Small intestine (tissue), 7 donors: ENCODE data around the gene ALG1. TPM values are rescaled to one million over a fixed set of nuclear protein-coding genes. Genes with fewer than 3 reads are reported as not detected.

Experiments used
- DNase-seq, 2 donors: peaks; one replicate each; pipeline versions ENCODE4 v3.0.0 to v3.0.0-alpha.2; 2013
- FAIRE-seq: peaks from 2 replicates; lab custom pipeline; 2012; peaks lifted over from hg19 to GRCh38; lab: Jason Lieb, UNC
- H3K27ac ChIP-seq, 3 donors: one replicate each; pipeline ENCODE4 v1.5.1; 2013; ENCODE audit warnings: low read length in 2 of 3, mild to moderate bottlenecking in 2 of 3, control low read depth in 1 of 3, inconsistent platforms in 1 of 3, low read depth in 1 of 3, moderate library complexity in 1 of 3
- H3K27me3 ChIP-seq, 3 donors: one replicate each; pipeline ENCODE4 v1.6.1; 2013; ENCODE audit warnings: low read length in 3 of 3, inconsistent platforms in 1 of 3; ENCODE audit not compliant: control insufficient read depth in 3 of 3, insufficient read depth in 3 of 3
- H3K36me3 ChIP-seq, 3 donors: one replicate each; pipeline ENCODE4 v1.6.1; 2013; ENCODE audit warnings: low read length in 3 of 3, inconsistent platforms in 1 of 3, low read depth in 1 of 3, mild to moderate bottlenecking in 1 of 3, moderate library complexity in 1 of 3; ENCODE audit not compliant: control insufficient read depth in 3 of 3, insufficient read depth in 2 of 3
- H3K4me1 ChIP-seq, 3 donors: one replicate each; pipeline ENCODE4 v1.6.1; 2013; ENCODE audit warnings: low read length in 2 of 3, inconsistent platforms in 1 of 3, low read depth in 1 of 3, mild to moderate bottlenecking in 1 of 3, moderate library complexity in 1 of 3; ENCODE audit not compliant: control insufficient read depth in 3 of 3, insufficient read depth in 2 of 3
- H3K4me3 ChIP-seq, 3 donors: one replicate each; pipeline ENCODE4 v1.5.1; 2013; ENCODE audit warnings: low read length in 3 of 3, control low read depth in 1 of 3, inconsistent platforms in 1 of 3, low read depth in 1 of 3, mild to moderate bottlenecking in 1 of 3, moderate library complexity in 1 of 3
- H3K9me3 ChIP-seq, 2 donors: one replicate each; pipeline ENCODE4 v1.6.1; 2013; ENCODE audit warnings: low read depth in 1 of 2, low read length in 1 of 2; ENCODE audit not compliant: control insufficient read depth in 2 of 2, insufficient read depth in 1 of 2
- WGBS, 3 donors: extraction: QIAGEN DNeasy Blood & Tissue Kit; methylation state at CpG; one replicate each; pipeline ENCODE4 v1.1.7; 2013; 5-methylcytosine and 5-hydroxymethylcytosine counted together
- polyA plus RNA-seq, 4 donors: library from polyadenylated mRNA; stranded (reverse) in 3 of 4; unstranded in 1 of 4; fragments of 200-250 nt in 3 of 4; fragments of 120-200 nt in 1 of 4; gene quantifications; one replicate each; pipeline versions ENCODE4 v1.2.1 to v1.2.3, GENCODE V29; 2013
- donor health status: healthy with polysubstance abuse.
- donor health status: control.
- donor health status: control.
- donor health status: Bipolar disorder and iron deficiency.
- donor health status: healthy.

Gene ALG1
- polyA plus RNA-seq, 4 donors = 4.6 to 35.4 (median 19.3) TPM

DNA sequence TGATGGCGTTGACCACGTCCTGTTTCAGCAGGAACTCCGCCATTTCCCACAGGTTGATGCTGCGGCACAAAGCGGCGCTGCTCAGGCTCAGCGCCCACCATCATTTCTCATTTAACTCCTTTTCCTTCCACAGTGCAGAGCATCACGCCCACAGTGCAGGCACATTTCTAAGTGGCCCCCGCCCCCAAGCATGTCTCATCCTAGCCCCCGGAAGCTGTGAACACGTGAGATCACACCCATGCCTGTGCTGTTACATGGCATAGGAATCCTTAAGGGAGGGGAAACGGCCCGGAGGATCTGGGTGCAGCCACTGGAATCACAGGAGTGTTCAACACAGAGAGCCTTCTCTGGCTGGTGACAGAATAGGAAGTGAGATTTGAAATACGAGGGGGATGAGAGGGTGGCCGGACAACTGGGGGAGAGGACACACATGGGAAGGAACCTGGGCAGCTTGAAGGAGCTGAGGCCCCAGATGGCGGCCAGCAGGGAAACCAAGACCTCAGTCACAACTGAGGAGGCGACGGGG, 42.6 kb upstream of the ALG1 start:
- no peak overlapping the region for H3K4me3 ChIP-seq
- H3K9me3 ChIP-seq = no peaks in the 10 kb centered on the region
- DNase-seq = no peak
- H3K27me3 ChIP-seq = no peaks in the 10 kb centered on the region
- 88 to 93% (median 90%) methylated on average over 18 of the region's 18 CpGs for WGBS, 3 donors
- peaks cover 0 to 4% (median 0%) of the 10 kb centered on the region in 3 donors for H3K4me1 ChIP-seq
- FAIRE-seq = no peak
- H3K27ac ChIP-seq = no peak overlapping the region
- H3K36me3 ChIP-seq = peaks cover 2 to 64% (median 8%) of the 10 kb centered on the region in 3 donors

DNA sequence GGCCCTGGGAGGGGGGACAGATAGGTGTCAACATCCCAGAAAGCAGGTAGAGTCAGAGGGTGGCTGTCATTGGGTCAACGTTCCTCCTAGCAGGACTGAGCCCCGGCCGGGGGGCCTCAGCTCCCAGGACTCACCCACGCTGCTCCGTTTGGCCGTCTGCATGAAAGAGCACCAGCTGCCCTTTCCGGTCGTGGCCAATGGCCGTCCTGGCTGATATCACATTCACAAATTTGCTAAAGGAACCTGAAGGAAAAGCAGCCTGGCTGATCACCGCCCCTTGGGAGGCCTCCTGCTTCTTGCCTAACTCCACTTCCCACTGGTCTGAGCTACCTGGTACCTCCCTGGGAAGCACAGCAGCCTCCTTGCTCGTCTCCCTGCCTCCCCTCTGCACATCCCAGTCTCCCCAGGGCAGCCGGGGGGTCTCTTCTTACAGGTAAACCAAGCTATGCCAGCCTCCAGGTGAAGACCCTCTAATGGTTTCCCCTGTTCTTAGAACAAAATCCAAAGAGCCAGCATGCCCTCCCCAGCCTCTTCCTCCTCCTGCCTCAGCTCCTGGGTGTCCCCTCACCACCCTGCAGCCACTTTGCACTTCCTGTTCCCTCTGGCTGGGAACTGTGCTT, 41.3 kb upstream of the ALG1 start:
- DNase-seq = no peak
- peaks cover 0 to 14% (median 5%) of the 10 kb centered on the region in 3 donors for H3K4me1 ChIP-seq
- FAIRE-seq = no peak
- peaks cover 2 to 56% (median 8%) of the 10 kb centered on the region in 3 donors for H3K36me3 ChIP-seq
- no peaks in the 10 kb centered on the region for H3K27me3 ChIP-seq
- H3K9me3 ChIP-seq = no peaks in the 10 kb centered on the region
- H3K27ac ChIP-seq = no peak overlapping the region
- 86 to 94% (median 94%) methylated on average over 12 of the region's 12 CpGs for WGBS, 3 donors
- H3K4me3 ChIP-seq = no peak overlapping the region

DNA sequence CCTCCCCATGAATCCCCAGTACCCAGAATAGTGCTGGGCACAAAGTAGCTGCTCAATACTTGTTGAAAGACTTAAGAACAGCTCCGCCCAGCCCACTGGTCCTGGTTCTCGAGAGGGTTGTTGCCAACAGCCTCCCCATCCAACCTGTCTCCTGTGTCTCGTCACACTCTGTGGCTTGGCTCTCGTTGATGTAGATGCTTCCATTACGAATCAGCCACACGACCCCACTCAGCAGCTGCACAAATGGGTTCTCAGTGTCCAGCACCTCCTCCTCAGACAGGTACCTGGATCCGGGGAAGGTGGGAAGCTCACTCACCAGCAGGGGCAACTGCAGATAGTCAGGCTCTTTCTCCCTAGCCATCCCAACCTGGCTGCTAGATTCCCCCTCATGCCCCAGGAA, 40.0 kb upstream of the ALG1 start:
- Histone ChIP-seq H3K4me1 (peaks cover 0 to 26% (median 5%) of the 10 kb centered on the region in 3 donors), H3K36me3 (peaks cover 1 to 50% (median 8%) of the 10 kb centered on the region in 3 donors), H3K9me3 (no peaks in the 10 kb centered on the region), H3K4me3 (no peak overlapping the region), H3K27me3 (no peaks in the 10 kb centered on the region), H3K27ac (no peak overlapping the region)
- DNase-seq (no peak), FAIRE-seq (no peak)
- 81 to 89% (median 88%) methylated on average over 7 of the region's 7 CpGs for WGBS, 3 donors

DNA sequence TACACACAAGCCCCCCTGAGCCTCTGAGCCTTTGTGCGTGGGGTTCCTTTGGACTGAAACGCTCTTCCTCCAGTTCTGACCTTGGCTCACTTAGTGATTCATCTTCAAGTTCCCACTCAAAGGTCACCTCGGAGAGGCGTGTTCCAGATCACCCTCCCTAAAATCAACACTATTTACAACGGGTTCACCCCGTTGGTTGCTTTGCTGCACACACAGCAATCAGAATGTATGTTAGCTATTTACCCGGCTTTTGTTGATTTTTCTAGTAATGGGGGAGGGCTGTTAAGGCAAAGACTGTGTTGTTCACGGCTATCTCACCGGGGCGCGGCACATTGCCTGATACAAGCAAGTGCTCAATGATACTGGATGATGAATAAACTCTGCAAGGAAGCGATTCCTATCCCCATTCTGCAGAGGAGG, 38.9 kb upstream of the ALG1 start:
- WGBS, 3 donors = 11 to 30% (median 22%) methylated on average over 12 of the region's 12 CpGs
- peaks cover 0 to 29% (median 5%) of the 10 kb centered on the region in 3 donors for H3K4me1 ChIP-seq
- peak overlapping the region; percentile 52 to 83 (median 72) for H3K27ac ChIP-seq
- peaks cover 0 to 38% (median 1%) of the 10 kb centered on the region in 3 donors for H3K36me3 ChIP-seq
- H3K27me3 ChIP-seq = no peaks in the 10 kb centered on the region
- H3K9me3 ChIP-seq = no peaks in the 10 kb centered on the region
- FAIRE-seq (no peak), DNase-seq (peak; percentile 61 to 85)
- peak overlapping the region; percentile 73 to 91 (median 75) for H3K4me3 ChIP-seq

DNA sequence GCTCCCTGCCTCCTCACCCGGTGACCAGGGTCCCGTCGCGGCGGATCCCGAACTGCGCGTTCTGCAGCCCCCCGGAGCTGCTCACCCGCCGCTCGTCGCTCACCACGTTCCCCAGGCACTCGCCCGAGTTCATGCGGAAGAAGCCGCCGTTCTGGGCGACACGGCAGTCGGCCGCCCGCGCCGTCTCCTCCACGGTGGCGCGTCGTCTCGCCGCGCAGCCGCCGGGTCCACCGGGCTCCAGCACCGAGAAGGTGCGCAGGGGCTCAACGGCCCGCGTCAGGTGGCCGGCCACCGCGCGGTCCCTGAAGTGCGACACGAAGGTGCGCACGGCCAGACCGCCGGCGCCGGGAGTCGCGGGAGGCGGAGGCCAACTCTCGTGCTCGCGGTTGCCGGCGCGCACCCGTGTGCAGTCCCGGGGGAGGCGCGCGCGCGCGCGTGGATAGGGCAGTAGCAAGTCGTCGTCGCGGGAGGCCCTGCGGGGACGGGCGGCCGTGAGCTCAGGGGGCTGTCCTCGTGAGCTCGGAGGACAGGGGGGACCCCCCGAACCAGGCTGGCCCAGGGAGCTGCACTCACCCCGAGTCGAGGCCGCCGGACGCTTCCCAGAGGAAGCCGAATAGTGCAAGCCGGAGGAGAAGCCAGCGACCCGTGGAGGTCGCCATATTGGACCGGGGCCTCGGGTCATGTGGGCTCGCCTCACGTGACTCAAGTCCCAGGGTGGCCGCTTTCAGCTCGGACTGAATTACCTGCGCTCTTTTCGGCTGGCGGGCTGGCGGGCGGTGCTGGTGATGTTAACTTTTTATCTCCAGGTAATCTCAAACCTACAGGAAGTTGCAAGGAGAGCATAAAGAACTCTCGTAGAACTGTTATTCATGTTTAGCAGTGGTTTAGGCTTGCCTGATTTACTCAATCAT, 38.1 kb upstream of the ALG1 start, which contains the start of gene NAGPA:
Gene NAGPA, minus strand, starts transcription at position 680 of the 911 bp plus-strand sequence. Its CDS starts 21 bp downstream, at position 659.
- Histone ChIP-seq H3K4me3 (peak within 1 kb of the TSS; percentile 73 to 91 (median 75)), H3K27me3 (no peaks in the 10 kb centered on the region), H3K36me3 (peaks cover 0 to 31% (median 0%) of the 10 kb centered on the region in 3 donors), H3K4me1 (peaks cover 0 to 29% (median 5%) of the 10 kb centered on the region in 3 donors), H3K27ac (peak within 1 kb of the TSS; percentile 72 to 84 (median 83)), H3K9me3 (no peaks in the 10 kb centered on the region)
- DNase-seq (peak; percentile 87 to 94), FAIRE-seq (no peak)
- 0 to 1% (median 1%) methylated on average over 85 to 104 of the region's 104 CpGs for WGBS, 3 donors

DNA sequence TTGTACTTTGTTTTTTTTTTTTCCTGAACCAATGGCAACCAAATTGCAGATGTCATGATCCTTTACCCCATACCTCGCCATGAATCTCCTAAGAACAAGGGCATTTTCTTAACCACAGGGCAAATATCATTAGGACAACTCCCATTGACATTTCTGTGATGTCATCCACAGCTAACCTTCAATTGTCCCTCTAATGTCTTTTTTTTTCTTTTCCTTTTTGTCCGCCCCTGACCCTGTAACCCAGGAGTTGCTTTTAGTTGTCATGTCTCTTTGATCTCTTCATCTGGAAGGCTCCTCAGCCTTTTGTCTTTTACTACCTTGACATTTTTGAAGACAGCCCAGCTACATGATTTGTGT, 37.5 kb upstream of the ALG1 start:
- peaks cover 0 to 29% (median 5%) of the 10 kb centered on the region in 3 donors for H3K4me1 ChIP-seq
- DNase-seq (no peak), FAIRE-seq (no peak)
- H3K9me3 ChIP-seq = no peaks in the 10 kb centered on the region
- WGBS, 3 donors = 7 to 13% (median 8%) methylated on average over 2 of the region's 2 CpGs
- peak overlapping the region; percentile 73 to 91 (median 75) for H3K4me3 ChIP-seq
- H3K36me3 ChIP-seq = peaks cover 0 to 24% (median 0%) of the 10 kb centered on the region in 3 donors
- peak overlapping the region in 2 of 3 donors; percentile 72 to 84 for H3K27ac ChIP-seq
- no peaks in the 10 kb centered on the region for H3K27me3 ChIP-seq

DNA sequence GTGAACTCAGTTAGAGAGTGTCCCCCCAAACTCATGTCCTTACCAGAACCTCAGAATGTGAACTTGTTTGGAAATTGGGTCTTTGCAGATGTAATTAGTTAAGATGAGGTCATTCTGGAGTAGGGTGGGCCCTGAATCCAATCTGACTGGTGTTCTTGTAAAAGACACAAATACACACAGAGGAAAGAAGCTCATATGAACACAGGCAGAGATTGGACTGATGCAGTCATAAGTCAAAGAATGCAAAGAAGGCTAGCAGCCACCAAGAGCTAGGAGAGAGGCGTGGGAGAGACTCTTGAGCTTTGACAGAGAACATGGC, 35.8 kb upstream of the ALG1 start:
- Histone ChIP-seq H3K27me3 (no peaks in the 10 kb centered on the region), H3K9me3 (no peaks in the 10 kb centered on the region), H3K27ac (peak overlapping the region in 1 of 3 donors; percentile 77), H3K4me3 (no peak overlapping the region), H3K36me3 (peaks cover 0 to 9% (median 0%) of the 10 kb centered on the region in 3 donors), H3K4me1 (peaks cover 0 to 33% (median 5%) of the 10 kb centered on the region in 3 donors)
- FAIRE-seq = no peak
- WGBS, 3 donors = 76 to 84% (median 77%) methylated on average over 1 of the region's 1 CpG
- DNase-seq = no peak
